ENCODE measurements around the gene COQ10A. TPM values are rescaled to one million over a fixed set of nuclear protein-coding genes. Genes with fewer than 3 reads are reported as not detected.
A peak's percentile ranks its signal among the peaks of the same experiment; 100 is the strongest.
"Not testable (repeated sequence)": the region's sequence is repeated elsewhere in the genome, so short reads cannot be mapped to it uniquely, and the experiment has no call there.

The COQ10A gene
- polyA plus RNA-seq, 1 donor (not counting 4 experiments of a cell fraction or from before 2014, with no cell fraction given): 11.6 TPM

- no peaks in the 10 kb centered on the region for H4K20me1 ChIP-seq (ENCODE audit: control insufficient read depth, extremely low read depth, insufficient read depth, low read length)
- peak overlapping the region; percentile 48 to 92 (median 78) for H3K4me3 ChIP-seq (ENCODE audit: control insufficient read depth in 2 of 3, extremely low read depth in 1 of 3, insufficient read depth in 2 of 3, low read depth in 1 of 3, low read length in 3 of 3)
- peaks cover 5% of the 10 kb centered on the region for H3K4me1 ChIP-seq (ENCODE audit: control insufficient read depth, extremely low read depth, insufficient read depth, low read length)
- H3K9me1 ChIP-seq (ENCODE audit: control insufficient read depth, extremely low read depth, insufficient read depth, low read length): no peaks in the 10 kb centered on the region
- H3K4me2 ChIP-seq (ENCODE audit: control insufficient read depth, extremely low read depth, insufficient read depth, low read depth, low read length): peak overlapping the region; percentile 98
- dilution Hi-C loops (cut with MboI; ENCODE audit: extremely low pct_ligation_motif_present, low sequenced_read_pairs): no loop called here
- DNase-seq (ENCODE audit: low read depth, low spot score): no peak
- H3K36me3 ChIP-seq (ENCODE audit: control insufficient read depth in 2 of 2, extremely low read depth in 1 of 2, insufficient read depth in 2 of 2, low read length in 2 of 2): peaks cover 0 to 11% of the 10 kb centered on the region in 2 experiments
- H3K79me2 ChIP-seq (ENCODE audit: control insufficient read depth, insufficient read depth, low read length): no peaks in the 10 kb centered on the region
- FAIRE-seq: no peak
- H2AFZ ChIP-seq (ENCODE audit: control insufficient read depth, low read length): peak overlapping the region; percentile 96
- no peaks in the 10 kb centered on the region for H3K27me3 ChIP-seq (ENCODE audit: control insufficient read depth, extremely low read depth, insufficient read depth, low read length)
- peak overlapping the region; percentile 87 for H3K9ac ChIP-seq (ENCODE audit: control insufficient read depth, extremely low read depth, insufficient read depth, low read length)
- TF ChIP-seq EZH2 (IDR thresholded peaks at IDR 0.05; ENCODE audit: low read length) (no peak), CTCF (optimal IDR thresholded peaks at IDR 0.05 in 1 of 3, IDR thresholded peaks at IDR 0.05 in 1 of 3, conservative IDR thresholded peaks at IDR 0.05 in 1 of 3; ENCODE audit: extremely low read depth in 1 of 3, insufficient read depth in 2 of 3, low read length in 3 of 3) (no peak)
- H3K27ac ChIP-seq (ENCODE audit: control insufficient read depth, insufficient read depth, low read length): no peak overlapping the region
- H3K9me3 ChIP-seq (ENCODE audit: control insufficient read depth, low read depth, low read length): no peaks in the 10 kb centered on the region
These were observed 815 bp downstream of the COQ10A start for GRCh38 chr12:56267443-56268071.

- Histone ChIP-seq H4K20me1 (ENCODE audit: control insufficient read depth, extremely low read depth, insufficient read depth, low read length) (no peaks in the 10 kb centered on the region), H3K79me2 (ENCODE audit: control insufficient read depth, insufficient read depth, low read length) (no peaks in the 10 kb centered on the region), H3K4me3 (ENCODE audit: control insufficient read depth in 2 of 3, extremely low read depth in 1 of 3, insufficient read depth in 2 of 3, low read depth in 1 of 3, low read length in 3 of 3) (no peak overlapping the region), H2AFZ (ENCODE audit: control insufficient read depth, low read length) (no peak overlapping the region), H3K27me3 (ENCODE audit: control insufficient read depth, extremely low read depth, insufficient read depth, low read length) (no peaks in the 10 kb centered on the region), H3K9ac (ENCODE audit: control insufficient read depth, extremely low read depth, insufficient read depth, low read length) (no peak overlapping the region), H3K4me1 (ENCODE audit: control insufficient read depth, extremely low read depth, insufficient read depth, low read length) (peaks cover 5% of the 10 kb centered on the region), H3K9me3 (ENCODE audit: control insufficient read depth, low read depth, low read length) (no peaks in the 10 kb centered on the region), H3K4me2 (ENCODE audit: control insufficient read depth, extremely low read depth, insufficient read depth, low read depth, low read length) (no peak overlapping the region), H3K36me3 (ENCODE audit: control insufficient read depth in 2 of 2, extremely low read depth in 1 of 2, insufficient read depth in 2 of 2, low read length in 2 of 2) (peaks cover 17 to 30% of the 10 kb centered on the region in 2 experiments), H3K27ac (ENCODE audit: control insufficient read depth, insufficient read depth, low read length) (no peak overlapping the region), H3K9me1 (ENCODE audit: control insufficient read depth, extremely low read depth, insufficient read depth, low read length) (no peaks in the 10 kb centered on the region)
- DNase-seq (ENCODE audit: low read depth, low spot score): no peak
- peak; percentile 31 to 54 (median 54) for TF ChIP-seq CTCF (optimal IDR thresholded peaks at IDR 0.05 in 1 of 3, IDR thresholded peaks at IDR 0.05 in 1 of 3, conservative IDR thresholded peaks at IDR 0.05 in 1 of 3; ENCODE audit: extremely low read depth in 1 of 3, insufficient read depth in 2 of 3, low read length in 3 of 3)
- TF ChIP-seq EZH2 (IDR thresholded peaks at IDR 0.05; ENCODE audit: low read length): no peak
- no peak for FAIRE-seq
- dilution Hi-C loops (cut with MboI; ENCODE audit: extremely low pct_ligation_motif_present, low sequenced_read_pairs): no loop called here
These were observed 4.3 kb downstream of the COQ10A start for GRCh38 chr12:56271031-56271430.

- H3K27me3 ChIP-seq (ENCODE audit: control insufficient read depth, extremely low read depth, insufficient read depth, low read length); H3K4me1 ChIP-seq (ENCODE audit: control insufficient read depth, extremely low read depth, insufficient read depth, low read length); H3K27ac ChIP-seq (ENCODE audit: control insufficient read depth, insufficient read depth, low read length); FAIRE-seq; H3K4me3 ChIP-seq (ENCODE audit: control insufficient read depth in 2 of 3, extremely low read depth in 1 of 3, insufficient read depth in 2 of 3, low read depth in 1 of 3, low read length in 3 of 3); H3K9me1 ChIP-seq (ENCODE audit: control insufficient read depth, extremely low read depth, insufficient read depth, low read length); H3K79me2 ChIP-seq (ENCODE audit: control insufficient read depth, insufficient read depth, low read length); H2AFZ ChIP-seq (ENCODE audit: control insufficient read depth, low read length); dilution Hi-C loops (cut with MboI; ENCODE audit: extremely low pct_ligation_motif_present, low sequenced_read_pairs); DNase-seq (ENCODE audit: low read depth, low spot score); H3K9me3 ChIP-seq (ENCODE audit: control insufficient read depth, low read depth, low read length); H4K20me1 ChIP-seq (ENCODE audit: control insufficient read depth, extremely low read depth, insufficient read depth, low read length); H3K4me2 ChIP-seq (ENCODE audit: control insufficient read depth, extremely low read depth, insufficient read depth, low read depth, low read length); H3K9ac ChIP-seq (ENCODE audit: control insufficient read depth, extremely low read depth, insufficient read depth, low read length): not testable (repeated sequence)
- peaks cover 21 to 31% of the 10 kb centered on the region in 2 experiments for H3K36me3 ChIP-seq (ENCODE audit: control insufficient read depth in 2 of 2, extremely low read depth in 1 of 2, insufficient read depth in 2 of 2, low read length in 2 of 2)
These were observed 5.7 kb downstream of the COQ10A start for GRCh38 chr12:56272468-56272867.
